Lung microvascular endothelial cell (primary cell): ENCODE measurements around the gene NRIP1. TPM values are rescaled to one million over a fixed set of nuclear protein-coding genes. Genes with fewer than 3 reads are reported as not detected.
"Not testable (repeated sequence)": the region's sequence is repeated elsewhere in the genome, so short reads cannot be mapped to it uniquely, and the experiment has no call there.

ENCODE experiments used
- DNase-seq, 2 donors: peaks; one replicate each; pipeline versions ENCODE4 v3.0.0 to v3.0.0-alpha.2; 2010; ENCODE audit warnings: low read depth in 2 of 2
- total RNA-seq: library from RNA; depleted of rRNA; stranded (reverse); fragments of >200 nt; gene quantifications from 2 replicates; pipeline ENCODE4 v1.2.1, GENCODE V29; 2014

The NRIP1 gene
- total RNA-seq, 1 donor from 2014 or later, result 57.1 TPM

- DNase-seq, result no peak
Measured at GRCh38 chr21:15039607-15040299, 25.0 kb downstream of the NRIP1 start.

- DNase-seq, result no peak
Measured at GRCh38 chr21:15037900-15038293, 26.9 kb downstream of the NRIP1 start.

DNA sequence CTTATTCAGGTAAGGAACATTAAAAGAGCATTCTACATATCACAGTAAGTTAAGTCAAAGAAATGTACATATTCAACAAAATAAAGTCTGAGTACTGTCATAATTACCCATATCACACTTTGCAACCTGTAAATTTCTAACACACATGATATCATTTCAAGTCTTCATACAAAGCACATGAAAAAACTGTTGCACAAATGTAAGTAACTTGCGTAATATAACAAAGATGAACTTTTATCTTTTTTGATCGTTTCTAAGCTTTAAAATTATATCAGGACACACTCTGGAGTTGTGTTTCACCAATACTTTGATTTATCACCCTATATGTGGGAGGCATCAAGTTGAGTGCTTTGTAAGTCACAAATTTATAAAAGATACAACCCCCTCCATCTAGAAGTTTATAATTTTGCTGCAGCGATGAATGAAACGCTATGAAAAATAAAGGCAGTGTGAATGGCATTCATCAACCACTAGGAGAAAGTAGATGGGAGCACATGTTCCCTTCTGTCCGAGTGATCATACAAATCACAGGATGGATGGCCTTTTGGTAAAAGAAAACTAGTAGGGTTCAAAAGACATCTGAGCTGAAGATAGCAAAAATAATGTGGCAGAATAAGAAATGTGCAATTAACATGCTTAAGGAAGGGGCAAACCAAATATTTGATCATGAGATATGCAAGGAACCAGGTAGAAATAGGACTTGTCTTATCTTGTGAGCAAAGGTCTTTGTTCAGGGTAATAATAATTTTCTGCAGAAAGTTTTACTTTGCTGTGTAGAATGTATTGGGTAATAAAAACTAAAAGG lies 27.5 kb downstream of the NRIP1 start:
- no peak for DNase-seq

DNA sequence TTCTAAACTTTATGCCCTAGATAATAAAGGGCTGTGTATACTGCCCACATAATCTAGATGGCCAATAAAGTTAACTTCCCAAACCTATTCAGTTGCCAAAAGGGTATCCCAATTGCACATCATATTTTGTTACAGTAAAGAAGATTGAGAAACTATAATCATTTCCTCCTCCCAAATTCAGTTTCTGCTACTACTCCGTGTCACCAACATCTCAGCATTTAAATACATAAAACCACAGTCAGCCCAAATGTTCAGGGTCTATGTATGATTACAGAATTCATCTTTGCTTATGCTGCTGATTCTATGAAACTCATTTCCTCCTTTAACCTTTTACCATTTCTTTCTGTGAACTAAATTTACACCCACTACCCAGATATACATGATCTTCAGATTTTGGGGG lies 28.6 kb downstream of the NRIP1 start:
- DNase-seq, result no peak

DNA sequence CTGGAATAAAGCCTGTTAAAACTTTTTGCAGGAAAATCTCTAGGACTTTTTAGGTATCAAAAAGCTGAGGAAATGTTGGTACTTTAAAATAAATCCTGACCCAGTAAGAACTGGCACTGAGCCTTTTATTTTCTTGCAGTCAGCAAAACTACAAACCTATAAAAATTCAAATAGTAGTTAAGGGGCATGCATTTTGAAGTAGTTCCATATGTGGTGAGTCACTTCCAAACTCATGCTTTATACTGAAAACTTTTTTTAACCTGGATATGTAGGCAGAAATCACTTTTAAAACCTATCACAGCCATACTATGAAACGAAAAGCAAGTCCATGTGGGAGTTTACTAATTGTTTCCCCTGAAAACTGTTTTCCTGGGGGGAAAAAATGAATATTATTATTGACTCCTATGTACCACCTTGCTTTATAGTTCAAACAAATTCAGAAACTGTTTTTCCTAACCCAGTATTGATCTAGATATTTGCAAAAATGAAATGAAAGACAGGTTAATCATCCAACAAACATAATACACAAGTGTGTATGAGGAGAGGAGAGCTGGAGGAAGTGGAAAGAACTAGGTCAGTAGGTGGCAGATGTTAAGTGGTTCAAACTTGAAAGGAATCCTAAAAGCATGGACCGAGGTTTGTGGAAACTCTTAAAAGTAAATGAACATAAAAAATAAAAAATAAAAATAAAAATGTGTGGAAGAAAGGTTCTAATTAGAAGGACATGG lies 30.5 kb downstream of the NRIP1 start:
- DNase-seq, result peak in 1 of 2 donors; percentile 30

DNA sequence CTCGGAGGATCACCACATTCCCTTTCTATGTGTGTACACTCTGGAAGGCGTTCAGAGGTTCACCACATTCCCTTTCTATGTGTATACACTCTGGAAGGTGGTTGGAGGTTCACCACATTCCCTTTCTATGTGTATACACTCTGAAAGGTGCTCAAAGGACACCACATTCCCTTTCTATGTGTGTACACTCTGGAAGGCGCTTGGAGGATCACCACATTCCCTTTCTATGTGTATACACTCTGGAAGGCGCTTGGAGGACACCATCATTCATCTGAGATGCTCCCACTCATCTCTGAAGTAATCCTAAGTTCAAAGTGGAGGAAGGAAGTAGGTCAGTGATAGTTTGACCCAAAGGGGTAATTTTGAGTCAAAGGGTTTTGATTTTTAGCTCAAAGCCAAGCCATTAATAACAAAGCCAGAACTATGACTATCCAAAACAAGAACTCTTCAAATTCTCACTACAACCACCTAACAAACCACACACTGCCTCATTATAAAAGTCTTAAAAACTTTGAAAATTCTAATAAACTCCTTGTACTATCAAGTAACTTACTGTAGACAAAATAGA lies 32.9 kb downstream of the NRIP1 start:
- no peak for DNase-seq

- DNase-seq, result not testable (repeated sequence)
Measured at GRCh38 chr21:15031362-15031761, 33.4 kb downstream of the NRIP1 start.

GRCh38 chr21:15030861-15031260 lies 33.9 kb downstream of the NRIP1 start:
- DNase-seq, result not testable (repeated sequence)

- no peak for DNase-seq
Measured at GRCh38 chr21:15029077-15029476, 35.7 kb downstream of the NRIP1 start.

- DNase-seq, result no peak
Measured at GRCh38 chr21:15028186-15028585, 36.6 kb downstream of the NRIP1 start.

- no peak for DNase-seq
Measured at GRCh38 chr21:15027056-15027455, 37.7 kb downstream of the NRIP1 start.

- DNase-seq, result no peak
Measured at GRCh38 chr21:15026370-15026769, 38.4 kb downstream of the NRIP1 start.

- DNase-seq, result no peak
Measured at GRCh38 chr21:15023776-15024175, 41.0 kb downstream of the NRIP1 start.

DNA sequence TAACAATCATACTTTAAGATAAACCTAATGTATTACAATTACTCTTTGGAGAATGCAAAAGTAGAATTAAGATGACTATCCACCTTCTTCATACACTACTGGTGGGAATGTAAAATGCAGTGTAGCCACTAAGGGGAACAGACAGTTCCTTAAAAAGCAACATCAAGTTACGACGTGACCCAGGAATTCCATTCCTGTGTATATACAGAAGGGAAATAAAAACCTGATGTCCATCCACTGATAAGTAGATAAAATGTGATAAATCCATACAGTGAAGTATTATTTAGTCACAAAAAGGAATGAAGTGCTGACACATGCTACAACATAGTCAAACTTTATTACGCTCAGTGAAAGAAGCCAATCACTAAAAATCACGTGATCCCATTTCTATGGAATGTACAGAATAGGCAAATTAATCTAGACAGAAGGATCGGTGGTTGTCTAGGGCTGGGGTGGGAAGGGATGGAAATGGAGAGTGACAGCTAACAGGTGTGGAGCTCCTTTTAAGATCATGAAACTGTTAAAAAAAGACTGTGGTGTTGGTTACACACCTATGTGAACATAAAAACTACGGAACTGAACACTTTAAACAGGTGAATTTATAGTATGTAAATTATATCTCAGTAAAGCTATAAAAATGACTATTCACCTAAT lies 42.1 kb downstream of the NRIP1 start:
- no peak for DNase-seq

DNA sequence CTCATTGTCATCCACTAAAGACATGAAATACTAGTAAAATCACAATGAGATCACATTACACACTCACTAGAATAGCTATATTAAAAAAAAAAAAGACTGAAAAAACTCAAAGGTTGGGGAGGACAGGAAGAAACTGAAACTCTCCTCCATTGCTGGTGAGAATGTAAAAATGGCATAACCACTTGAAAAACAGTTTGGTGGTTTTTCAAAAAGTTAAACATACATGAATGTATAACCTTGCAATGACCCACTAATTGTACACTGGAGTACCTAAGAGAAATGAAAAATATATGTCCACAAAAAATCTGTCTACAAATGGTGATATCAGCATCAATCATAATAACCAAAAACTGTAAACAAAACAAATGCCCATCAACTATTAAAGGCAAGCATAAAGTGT lies 44.0 kb downstream of the NRIP1 start:
- DNase-seq, result no peak

GRCh38 chr21:15018382-15018781 lies 46.4 kb downstream of the NRIP1 start:
- no peak for DNase-seq

DNA sequence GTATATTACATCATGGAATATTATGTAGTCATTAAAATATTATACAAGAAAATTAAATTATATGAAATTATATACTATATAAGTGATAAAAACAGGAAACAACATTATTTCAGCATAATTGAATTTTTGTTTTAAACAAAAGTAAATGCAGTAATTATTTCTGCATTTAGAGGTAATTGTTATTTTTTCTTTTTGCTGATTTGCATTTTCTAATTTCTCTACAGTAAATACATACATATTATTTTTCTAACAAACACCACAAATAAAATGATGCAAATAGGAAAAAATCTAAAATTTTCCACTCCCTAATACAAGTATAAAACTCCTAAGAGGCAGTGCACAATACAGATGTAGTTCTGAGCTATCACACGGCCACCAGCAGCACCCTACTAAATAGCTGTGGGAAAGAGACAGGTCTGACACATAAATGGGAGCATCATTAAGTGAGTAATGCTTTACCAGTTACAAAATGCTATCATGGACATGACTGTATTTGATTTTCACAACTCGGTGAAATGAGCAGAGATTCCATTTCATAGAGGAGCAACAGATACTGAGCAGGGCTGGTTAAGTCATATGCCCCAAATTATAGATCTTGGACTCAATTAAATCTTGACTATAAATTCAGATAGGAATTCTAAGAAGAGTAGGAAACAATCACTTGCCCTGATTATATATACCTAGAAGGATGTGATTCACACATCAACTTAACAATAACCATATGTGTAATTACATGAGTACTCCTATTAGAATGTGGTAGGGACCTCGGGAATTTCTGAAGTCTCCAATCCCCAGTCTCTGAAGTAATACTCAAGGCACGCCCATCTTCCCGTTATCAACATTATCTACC lies 49.0 kb downstream of the NRIP1 start:
- DNase-seq, result peak in 1 of 2 donors; percentile 67

DNA sequence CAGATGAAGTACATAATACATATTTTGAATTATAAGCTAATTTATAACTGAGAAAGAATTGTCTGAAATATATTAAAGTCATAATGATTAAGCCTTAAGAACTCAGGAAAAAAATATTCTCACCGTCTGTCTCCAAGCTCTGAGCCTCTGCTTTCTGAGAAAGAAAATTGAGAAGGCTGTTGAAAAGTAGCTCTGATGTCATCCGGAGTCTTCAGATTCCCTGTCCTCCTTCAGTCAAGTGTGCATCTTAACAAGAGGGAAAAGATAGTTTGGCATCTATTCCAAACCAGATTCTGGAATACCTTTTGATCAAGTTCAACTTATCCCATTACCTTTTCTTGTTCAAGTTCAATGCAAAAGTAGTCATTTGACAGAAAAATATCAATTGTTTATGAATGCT lies 50.6 kb downstream of the NRIP1 start:
- DNase-seq, result no peak

GRCh38 chr21:15011967-15012366 lies 52.8 kb downstream of the NRIP1 start:
- no peak for DNase-seq

DNA sequence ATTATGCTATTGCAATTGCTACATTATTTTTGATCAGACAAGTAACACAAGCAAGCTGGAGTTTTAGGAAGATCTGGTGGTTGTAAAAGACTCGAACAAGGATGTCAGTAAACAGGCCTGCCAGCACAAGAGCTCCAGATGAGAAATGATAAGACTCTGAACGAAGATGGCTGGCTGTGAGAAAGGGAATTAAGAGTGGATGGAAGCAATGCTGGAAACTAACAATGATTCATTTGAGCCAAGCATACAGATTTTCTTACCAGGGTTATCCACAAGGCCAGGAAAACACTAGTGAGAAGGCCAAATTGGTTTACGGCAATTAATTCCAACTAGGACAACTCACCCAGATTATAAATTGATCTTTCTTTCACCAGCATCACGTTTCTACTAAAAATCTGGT lies 54.2 kb downstream of the NRIP1 start:
- no peak for DNase-seq
